ENCODE measurements around the gene KRTAP2-4.
"Not testable (repeated sequence)": the region's sequence is repeated elsewhere in the genome, so short reads cannot be mapped to it uniquely, and the experiment has no call there.

Gene KRTAP2-4

DNA sequence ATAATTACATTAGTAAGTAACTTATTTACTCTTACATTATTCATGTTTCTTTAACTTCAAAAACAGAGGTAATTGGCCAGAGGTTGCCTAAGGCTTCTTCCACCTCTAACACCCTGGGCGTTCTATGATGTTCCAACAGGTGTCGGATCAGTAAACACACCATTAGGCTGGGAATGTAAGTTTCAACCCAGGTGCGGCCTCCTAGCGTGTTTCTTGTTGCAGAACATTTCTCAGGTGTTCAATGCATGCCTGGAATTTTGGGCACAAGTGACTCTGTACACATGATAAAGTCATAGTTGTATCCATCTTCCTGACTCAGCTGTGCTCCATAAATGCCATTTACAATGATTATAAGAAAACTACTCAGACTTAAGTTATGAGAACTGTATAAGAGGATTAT, 11.7 kb downstream of the KRTAP2-4 start:
- Histone ChIP-seq H3K27me3 (ENCODE audit: control insufficient read depth, insufficient read depth, low read length) (no peaks in the 10 kb centered on the region), H3K4me3 (ENCODE audit: low read depth, low read length) (no peak overlapping the region), H3K9ac (ENCODE audit: low read length) (no peak overlapping the region), H3K27ac (ENCODE audit: low read depth, low read length) (no peak overlapping the region), H3K9me3 (ENCODE audit: control insufficient read depth, insufficient read depth, low read depth, low read length) (no peaks in the 10 kb centered on the region; the same call in 1 of the 2 replicates), H3K4me1 (ENCODE audit: control insufficient read depth, insufficient read depth, low read length) (no peaks in the 10 kb centered on the region; the same call in 1 of the 2 replicates), H3K36me3 (ENCODE audit: control insufficient read depth, insufficient read depth, low read length) (no peaks in the 10 kb centered on the region)

DNA sequence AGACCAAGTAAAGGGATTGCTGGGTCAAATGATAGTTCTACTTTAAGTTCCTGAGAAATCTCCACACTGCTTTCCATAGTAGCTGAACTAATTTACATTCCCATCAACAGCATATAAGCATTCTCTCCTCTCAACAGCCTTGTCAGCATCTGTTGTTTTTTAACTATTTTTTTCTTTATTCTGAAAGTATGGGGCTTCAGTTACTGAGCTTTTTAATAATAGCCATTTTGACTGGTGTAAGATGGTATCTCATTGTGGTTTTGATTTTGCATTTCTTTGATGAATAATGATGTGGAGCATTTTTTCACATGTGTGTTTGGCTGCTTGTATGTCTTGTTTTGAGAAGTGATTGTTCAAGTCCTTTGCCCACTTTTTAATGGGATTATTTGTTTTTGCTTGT, 13.1 kb downstream of the KRTAP2-4 start:
- no peak overlapping the region for H3K9ac ChIP-seq (ENCODE audit: low read length)
- H3K27me3 ChIP-seq (ENCODE audit: control insufficient read depth, insufficient read depth, low read length), result no peaks in the 10 kb centered on the region
- no peaks in the 10 kb centered on the region; the same call in 1 of the 2 replicates for H3K9me3 ChIP-seq (ENCODE audit: control insufficient read depth, insufficient read depth, low read depth, low read length)
- H3K4me1 ChIP-seq (ENCODE audit: control insufficient read depth, insufficient read depth, low read length), result peaks cover 2% of the 10 kb centered on the region
- H3K4me3 ChIP-seq (ENCODE audit: low read depth, low read length), result no peak overlapping the region
- no peaks in the 10 kb centered on the region for H3K36me3 ChIP-seq (ENCODE audit: control insufficient read depth, insufficient read depth, low read length)
- H3K27ac ChIP-seq (ENCODE audit: low read depth, low read length), result no peak overlapping the region

DNA sequence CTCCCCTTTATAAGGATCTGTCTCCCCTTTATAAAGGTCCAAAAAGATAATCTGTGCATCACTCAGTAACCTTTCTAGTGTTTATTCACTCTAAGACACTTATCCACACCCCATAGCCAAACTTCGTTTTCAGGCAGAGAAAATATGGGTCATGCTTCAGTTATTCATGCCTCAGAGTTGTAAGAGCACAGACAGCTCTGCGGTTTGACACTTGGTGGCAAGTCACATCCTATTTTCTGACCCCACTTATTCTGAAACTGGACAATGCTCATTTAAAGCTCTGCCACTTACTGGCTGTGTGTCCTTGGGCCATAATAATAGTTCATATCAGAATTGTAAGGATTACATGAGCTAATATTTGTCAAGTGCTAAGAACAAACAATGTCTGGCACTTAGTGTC, 16.6 kb downstream of the KRTAP2-4 start:
- Histone ChIP-seq H3K27ac (ENCODE audit: low read depth, low read length) (no peak overlapping the region), H3K4me3 (ENCODE audit: low read depth, low read length) (no peak overlapping the region), H3K9ac (ENCODE audit: low read length) (no peak overlapping the region), H3K27me3 (ENCODE audit: control insufficient read depth, insufficient read depth, low read length) (no peaks in the 10 kb centered on the region), H3K4me1 (ENCODE audit: control insufficient read depth, insufficient read depth, low read length) (peaks cover 2% of the 10 kb centered on the region), H3K9me3 (ENCODE audit: control insufficient read depth, insufficient read depth, low read depth, low read length) (no peaks in the 10 kb centered on the region), H3K36me3 (ENCODE audit: control insufficient read depth, insufficient read depth, low read length) (no peaks in the 10 kb centered on the region)

DNA sequence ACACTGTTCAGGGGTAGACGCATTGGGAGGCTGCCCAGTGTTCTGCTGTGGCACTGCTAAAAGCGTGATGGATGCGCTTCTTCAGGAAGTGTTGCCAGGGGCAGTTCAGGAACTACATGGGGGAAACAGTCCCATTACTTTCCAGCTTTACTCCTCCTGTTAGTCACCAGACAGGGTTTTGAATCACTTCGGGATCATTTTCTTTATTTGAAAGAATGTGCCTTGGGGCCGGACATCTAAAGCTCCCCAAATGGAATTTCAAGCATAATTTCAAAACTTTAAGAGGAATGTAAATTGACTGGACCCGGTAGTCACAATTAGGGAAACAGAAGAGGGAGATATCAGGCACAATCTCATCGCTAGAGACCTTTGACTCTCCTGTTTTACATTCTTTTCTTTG, 17.2 kb downstream of the KRTAP2-4 start:
- peaks cover 2% of the 10 kb centered on the region for H3K4me1 ChIP-seq (ENCODE audit: control insufficient read depth, insufficient read depth, low read length)
- H3K4me3 ChIP-seq (ENCODE audit: low read depth, low read length), result no peak overlapping the region
- no peaks in the 10 kb centered on the region for H3K27me3 ChIP-seq (ENCODE audit: control insufficient read depth, insufficient read depth, low read length)
- H3K27ac ChIP-seq (ENCODE audit: low read depth, low read length), result no peak overlapping the region
- H3K9me3 ChIP-seq (ENCODE audit: control insufficient read depth, insufficient read depth, low read depth, low read length), result no peaks in the 10 kb centered on the region
- no peaks in the 10 kb centered on the region for H3K36me3 ChIP-seq (ENCODE audit: control insufficient read depth, insufficient read depth, low read length)
- H3K9ac ChIP-seq (ENCODE audit: low read length), result no peak overlapping the region

DNA sequence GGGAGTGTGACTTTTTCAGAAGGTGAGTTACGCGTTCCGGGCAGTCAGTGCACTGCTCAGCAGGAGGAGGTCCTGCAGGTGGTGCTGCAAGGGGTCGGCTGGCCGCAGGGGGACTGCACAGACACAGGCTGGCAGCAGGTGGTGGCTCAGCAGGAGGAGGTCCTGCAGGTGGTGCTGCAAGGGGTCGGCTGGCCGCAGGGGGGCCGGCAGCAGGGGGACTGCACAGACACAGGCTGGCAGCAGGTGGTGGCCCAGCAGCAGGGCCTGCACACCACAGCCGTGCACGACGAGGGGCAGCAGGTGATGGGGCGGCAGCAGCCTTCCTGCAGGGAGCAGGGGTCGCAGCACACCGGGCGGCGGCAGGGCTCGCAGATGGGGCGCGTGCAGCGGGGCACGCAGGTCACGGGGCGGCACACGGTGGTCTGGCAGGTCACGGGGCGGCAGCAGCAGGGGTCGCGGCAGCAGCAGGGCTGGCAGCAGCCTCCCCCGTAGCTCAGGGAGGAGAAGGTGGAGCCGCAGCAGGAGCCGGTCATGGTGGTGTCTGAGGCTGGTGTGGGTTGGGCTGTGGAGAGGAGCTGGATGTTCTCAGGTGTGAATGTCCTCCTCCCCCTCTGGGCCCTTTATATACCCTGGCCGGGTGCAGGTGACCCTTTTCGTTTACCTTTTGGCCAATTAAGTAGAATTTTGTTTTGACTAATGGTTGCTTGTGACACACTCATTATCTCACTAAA, 18.8 kb downstream of the KRTAP2-4 start, which contains the start of gene KRTAP2-1:
TSS of gene KRTAP2-1 (minus strand) at position 582 of the 731 bp plus-strand sequence. CDS start at position 533, 49 bp downstream.
- H3K4me1 ChIP-seq (ENCODE audit: control insufficient read depth, insufficient read depth, low read length); H3K27ac ChIP-seq (ENCODE audit: low read depth, low read length); H3K9me3 ChIP-seq (ENCODE audit: control insufficient read depth, insufficient read depth, low read depth, low read length); H3K9ac ChIP-seq (ENCODE audit: low read length); H3K4me3 ChIP-seq (ENCODE audit: low read depth, low read length); H3K36me3 ChIP-seq (ENCODE audit: control insufficient read depth, insufficient read depth, low read length); H3K27me3 ChIP-seq (ENCODE audit: control insufficient read depth, insufficient read depth, low read length): not testable (repeated sequence)

DNA sequence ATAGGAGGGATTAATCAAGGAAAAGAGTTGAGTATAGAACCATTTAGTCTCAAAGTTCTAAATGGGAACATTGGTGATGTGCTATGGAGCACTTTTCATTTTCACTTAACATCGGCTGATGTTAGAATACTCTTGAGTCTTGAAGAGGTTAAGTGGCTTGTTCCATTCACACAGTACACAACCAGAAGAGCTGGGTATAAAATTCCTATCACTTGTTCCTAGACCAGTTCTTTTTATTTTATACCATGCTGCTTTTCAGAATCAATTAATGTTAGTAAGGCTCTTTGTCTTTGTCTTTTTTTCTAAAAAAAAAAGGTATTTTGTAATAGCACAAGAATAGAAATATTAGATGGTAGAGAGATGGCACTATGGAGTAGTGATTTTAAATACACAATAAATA, 22.7 kb downstream of the KRTAP2-4 start:
- Histone ChIP-seq H3K36me3 (ENCODE audit: control insufficient read depth, insufficient read depth, low read length) (no peaks in the 10 kb centered on the region), H3K4me3 (ENCODE audit: low read depth, low read length) (no peak overlapping the region), H3K27me3 (ENCODE audit: control insufficient read depth, insufficient read depth, low read length) (no peaks in the 10 kb centered on the region), H3K27ac (ENCODE audit: low read depth, low read length) (no peak overlapping the region), H3K4me1 (ENCODE audit: control insufficient read depth, insufficient read depth, low read length) (peaks cover 13% of the 10 kb centered on the region; the same call in 1 of the 2 replicates), H3K9ac (ENCODE audit: low read length) (no peak overlapping the region), H3K9me3 (ENCODE audit: control insufficient read depth, insufficient read depth, low read depth, low read length) (no peaks in the 10 kb centered on the region)

DNA sequence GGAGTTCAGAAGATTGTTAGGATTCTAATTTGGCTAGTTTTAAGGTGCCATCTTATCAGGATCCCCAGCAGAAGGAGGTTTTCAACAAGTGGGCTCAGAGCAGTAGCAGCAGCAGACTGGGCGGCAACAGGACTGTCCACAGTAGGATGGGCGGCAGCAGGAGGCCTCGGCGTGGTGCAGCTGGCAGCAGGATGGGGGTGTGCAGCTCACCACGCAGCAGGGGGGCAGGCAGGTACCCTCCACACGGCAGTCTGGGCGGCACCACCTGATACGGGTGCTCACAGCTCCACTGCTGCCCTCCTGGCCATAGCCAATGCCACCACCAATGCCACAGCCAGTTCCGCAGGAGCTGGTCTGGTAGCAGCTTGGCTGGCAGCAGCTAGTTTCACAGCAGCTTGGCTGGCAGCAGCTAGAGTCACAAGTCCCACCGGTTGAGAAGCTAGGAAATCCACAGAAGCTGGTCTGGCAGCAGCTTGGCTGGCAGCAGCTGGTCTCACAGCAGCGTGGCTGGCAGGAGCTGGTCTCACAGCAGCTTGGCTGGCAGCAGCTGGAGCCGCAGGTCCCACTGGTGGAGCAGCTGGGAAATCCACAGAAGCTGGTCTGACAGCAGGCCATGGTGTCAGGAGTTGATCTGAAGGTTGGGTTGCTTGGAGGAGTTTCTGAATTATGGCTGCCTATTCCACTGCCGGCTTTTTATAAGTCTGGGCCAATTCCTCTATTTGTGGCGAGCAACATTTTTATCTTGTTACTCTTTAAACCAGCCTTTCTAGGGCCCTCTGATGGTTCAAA, 24.7 kb downstream of the KRTAP2-4 start, which contains the start of gene KRTAP1-1:
TSS of gene KRTAP1-1 (minus strand) at position 668 of the 789 bp plus-strand sequence. CDS start at position 615, 53 bp downstream.
- not testable (repeated sequence) for H3K27me3 ChIP-seq (ENCODE audit: control insufficient read depth, insufficient read depth, low read length); H3K9ac ChIP-seq (ENCODE audit: low read length); H3K27ac ChIP-seq (ENCODE audit: low read depth, low read length); H3K9me3 ChIP-seq (ENCODE audit: control insufficient read depth, insufficient read depth, low read depth, low read length); H3K4me3 ChIP-seq (ENCODE audit: low read depth, low read length); H3K36me3 ChIP-seq (ENCODE audit: control insufficient read depth, insufficient read depth, low read length)
- H3K4me1 ChIP-seq (ENCODE audit: control insufficient read depth, insufficient read depth, low read length), result peaks cover 23% of the 10 kb centered on the region; the same call in 1 of the 2 replicates

DNA sequence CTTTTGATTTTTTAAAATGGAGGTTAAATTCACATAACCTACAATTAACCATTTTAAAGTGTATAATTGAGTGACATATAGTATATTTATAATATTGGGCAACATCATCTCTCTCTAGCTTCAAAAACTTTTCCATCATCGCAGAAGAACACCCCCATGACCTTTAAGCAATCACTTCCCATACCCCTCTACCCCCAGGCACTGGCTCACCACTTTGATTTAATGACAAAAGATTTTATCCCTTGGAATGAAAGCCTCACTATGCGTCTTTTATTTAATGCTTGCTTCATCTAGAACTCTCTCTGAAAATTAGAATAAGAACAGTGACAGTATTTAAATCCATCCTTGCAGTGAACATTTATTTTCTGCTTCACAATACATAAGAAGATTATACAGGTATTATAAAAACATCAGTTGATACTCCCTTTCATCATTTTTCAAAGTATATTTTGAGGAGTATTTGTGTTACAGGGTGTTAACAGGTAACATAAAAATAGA, 27.8 kb downstream of the KRTAP2-4 start:
- Histone ChIP-seq H3K4me3 (ENCODE audit: low read depth, low read length) (no peak overlapping the region), H3K9me3 (ENCODE audit: control insufficient read depth, insufficient read depth, low read depth, low read length) (no peaks in the 10 kb centered on the region), H3K27me3 (ENCODE audit: control insufficient read depth, insufficient read depth, low read length) (no peaks in the 10 kb centered on the region), H3K4me1 (ENCODE audit: control insufficient read depth, insufficient read depth, low read length) (peaks cover 23% of the 10 kb centered on the region; the same call in 1 of the 2 replicates), H3K9ac (ENCODE audit: low read length) (no peak overlapping the region), H3K27ac (ENCODE audit: low read depth, low read length) (no peak overlapping the region), H3K36me3 (ENCODE audit: control insufficient read depth, insufficient read depth, low read length) (no peaks in the 10 kb centered on the region)

DNA sequence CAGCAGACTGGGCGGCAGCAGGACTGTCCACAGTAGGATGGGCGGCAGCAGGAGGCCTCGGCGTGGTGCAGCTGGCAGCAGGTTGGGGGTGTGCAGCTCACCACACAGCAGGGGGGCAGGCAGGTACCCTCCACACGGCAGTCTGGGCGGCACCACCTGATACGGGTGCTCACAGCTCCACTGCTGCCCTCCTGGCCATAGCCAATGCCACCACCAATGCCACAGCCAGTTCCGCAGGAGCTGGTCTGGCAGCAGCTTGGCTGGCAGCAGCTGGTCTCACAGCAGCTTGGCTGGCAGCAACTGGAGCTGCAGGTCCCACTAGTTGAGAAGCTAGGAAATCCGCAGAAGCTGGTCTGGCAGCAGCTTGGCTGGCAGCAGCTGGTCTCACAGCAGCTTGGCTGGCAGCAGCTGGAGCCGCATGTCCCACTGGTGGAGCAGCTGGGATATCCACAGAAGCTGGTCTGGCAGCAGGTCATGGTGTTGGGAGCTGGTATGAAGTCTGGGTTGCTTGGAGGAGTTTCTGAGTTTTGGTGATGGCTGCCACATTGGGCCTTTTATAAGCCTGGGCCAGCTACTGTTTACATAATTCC, 31.2 kb downstream of the KRTAP2-4 start, which contains the start of gene KRTAP1-3:
TSS of gene KRTAP1-3 (minus strand) at position 529 of the 590 bp plus-strand sequence. CDS start at position 476, 53 bp downstream.
- not testable (repeated sequence) for H3K9me3 ChIP-seq (ENCODE audit: control insufficient read depth, insufficient read depth, low read depth, low read length); H3K9ac ChIP-seq (ENCODE audit: low read length); H3K27me3 ChIP-seq (ENCODE audit: control insufficient read depth, insufficient read depth, low read length); H3K4me3 ChIP-seq (ENCODE audit: low read depth, low read length); H3K36me3 ChIP-seq (ENCODE audit: control insufficient read depth, insufficient read depth, low read length); H3K27ac ChIP-seq (ENCODE audit: low read depth, low read length)
- H3K4me1 ChIP-seq (ENCODE audit: control insufficient read depth, insufficient read depth, low read length), result peaks cover 23% of the 10 kb centered on the region; the same call in 1 of the 2 replicates

DNA sequence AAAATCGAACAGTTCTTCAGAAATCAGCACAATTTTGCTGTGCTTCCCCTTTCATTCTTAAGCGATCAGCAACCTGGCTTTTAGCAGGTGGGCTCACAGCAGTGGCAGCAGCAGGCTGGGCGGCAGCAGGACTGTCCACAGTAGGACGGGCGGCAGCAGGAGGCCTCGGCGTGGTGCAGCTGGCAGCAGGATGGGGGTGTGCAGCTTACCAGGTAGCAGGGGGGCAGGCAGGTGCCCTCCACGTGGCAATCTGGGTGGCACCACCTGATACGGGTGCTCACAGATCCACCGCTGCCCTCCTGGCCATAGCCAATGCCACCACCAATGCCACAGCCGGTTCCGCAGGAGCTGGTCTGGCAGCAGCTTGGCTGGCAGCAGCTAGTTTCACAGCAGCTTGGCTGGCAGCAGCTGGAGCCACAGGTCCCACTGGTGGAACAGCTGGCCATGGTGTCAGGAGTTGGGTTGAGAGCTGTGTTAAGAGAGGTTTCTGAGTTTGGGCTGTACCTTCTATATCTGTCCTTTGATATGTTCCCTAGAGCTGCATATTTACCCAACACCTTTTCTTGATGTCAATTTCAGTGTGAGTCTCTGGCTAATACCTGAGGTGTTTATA, 35.9 kb downstream of the KRTAP2-4 start, which contains the start of gene KRTAP1-4:
TSS of gene KRTAP1-4 (minus strand) at position 563 of the 613 bp plus-strand sequence. CDS start at position 446, 117 bp downstream.
- no peaks in the 10 kb centered on the region for H3K36me3 ChIP-seq (ENCODE audit: control insufficient read depth, insufficient read depth, low read length)
- no peak within 1 kb of the TSS for H3K9ac ChIP-seq (ENCODE audit: low read length)
- H3K4me3 ChIP-seq (ENCODE audit: low read depth, low read length), result no peak within 1 kb of the TSS
- H3K9me3 ChIP-seq (ENCODE audit: control insufficient read depth, insufficient read depth, low read depth, low read length), result no peaks in the 10 kb centered on the region
- no peak within 1 kb of the TSS for H3K27ac ChIP-seq (ENCODE audit: low read depth, low read length)
- H3K4me1 ChIP-seq (ENCODE audit: control insufficient read depth, insufficient read depth, low read length), result no peaks in the 10 kb centered on the region
- no peaks in the 10 kb centered on the region for H3K27me3 ChIP-seq (ENCODE audit: control insufficient read depth, insufficient read depth, low read length)

All from HUES6 (cell line).